Activated naive CD4-positive, alpha-beta T cell treated with anti-CD3 and anti-CD28 coated beads, Interleukin-2, amount 50 U/mL, for 24 hours (primary cell): ENCODE measurements around the gene LRFN5.

ENCODE experiments used
- H3K27ac Mint-ChIP-seq: one replicate; pipeline ENCODE4 v1.8.0; 2021; ENCODE audit warnings: mild to moderate bottlenecking, mixed read lengths
- H3K27me3 Mint-ChIP-seq: one replicate; pipeline ENCODE4 v1.8.0; 2021; ENCODE audit warnings: mixed read lengths
- H3K36me3 Mint-ChIP-seq: one replicate; pipeline ENCODE4 v1.8.0; 2021; ENCODE audit warnings: mixed read lengths
- H3K4me1 Mint-ChIP-seq: one replicate; pipeline ENCODE4 v1.8.0; 2021; ENCODE audit warnings: mixed read lengths
- H3K4me3 Mint-ChIP-seq: one replicate; pipeline ENCODE4 v1.8.0; 2021; ENCODE audit warnings: mild to moderate bottlenecking, mixed read lengths
- H3K9me3 Mint-ChIP-seq: one replicate; pipeline ENCODE4 v1.8.0; 2021; ENCODE audit warnings: mixed read lengths

LRFN5 gene

GRCh38 chr14:41805633-41806032 lies 199.0 kb downstream of the LRFN5 start:
- peak overlapping the region; percentile 30 for H3K27ac Mint-ChIP-seq
- no peaks in the 10 kb centered on the region for H3K36me3 Mint-ChIP-seq
- H3K9me3 Mint-ChIP-seq, result no peaks in the 10 kb centered on the region
- no peaks in the 10 kb centered on the region for H3K27me3 Mint-ChIP-seq
- H3K4me1 Mint-ChIP-seq, result no peaks in the 10 kb centered on the region
- H3K4me3 Mint-ChIP-seq, result no peak overlapping the region

- no peaks in the 10 kb centered on the region for H3K4me1 Mint-ChIP-seq
- H3K4me3 Mint-ChIP-seq, result no peak overlapping the region
- no peak overlapping the region for H3K27ac Mint-ChIP-seq
- H3K36me3 Mint-ChIP-seq, result no peaks in the 10 kb centered on the region
- H3K9me3 Mint-ChIP-seq, result no peaks in the 10 kb centered on the region
- no peaks in the 10 kb centered on the region for H3K27me3 Mint-ChIP-seq
Observed at GRCh38 chr14:41806366-41806975, 199.8 kb downstream of the LRFN5 start.

DNA sequence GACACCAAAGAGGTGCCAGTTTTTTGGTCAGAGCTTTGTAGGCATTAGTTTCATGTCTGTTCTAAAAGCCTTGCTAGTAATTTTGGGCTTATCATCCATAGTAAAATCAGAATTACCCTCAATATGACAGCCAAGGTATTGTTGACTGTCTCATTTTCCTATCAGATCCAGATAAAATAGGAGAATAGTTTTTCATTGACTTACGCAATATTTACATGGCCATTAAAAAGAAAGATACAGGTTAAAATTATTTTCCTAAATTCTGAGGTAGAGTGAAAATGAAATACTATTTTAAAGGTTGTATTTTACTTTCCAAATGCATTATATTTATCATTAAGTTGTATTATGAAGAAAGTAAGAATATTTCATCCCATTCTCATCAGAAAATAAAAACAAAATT lies 203.7 kb downstream of the LRFN5 start:
- H3K27me3 Mint-ChIP-seq, result no peaks in the 10 kb centered on the region
- peaks cover 4% of the 10 kb centered on the region for H3K9me3 Mint-ChIP-seq
- H3K4me3 Mint-ChIP-seq, result no peak overlapping the region
- H3K27ac Mint-ChIP-seq, result no peak overlapping the region
- no peaks in the 10 kb centered on the region for H3K4me1 Mint-ChIP-seq
- H3K36me3 Mint-ChIP-seq, result no peaks in the 10 kb centered on the region

GRCh38 chr14:41817626-41818025 lies 210.9 kb downstream of the LRFN5 start:
- Mint-ChIP-seq H3K27ac (no peak overlapping the region), H3K4me1 (no peaks in the 10 kb centered on the region), H3K36me3 (no peaks in the 10 kb centered on the region), H3K4me3 (no peak overlapping the region), H3K9me3 (peaks cover 14% of the 10 kb centered on the region), H3K27me3 (no peaks in the 10 kb centered on the region)

- no peak overlapping the region for H3K27ac Mint-ChIP-seq
- H3K36me3 Mint-ChIP-seq, result no peaks in the 10 kb centered on the region
- H3K4me3 Mint-ChIP-seq, result no peak overlapping the region
- no peaks in the 10 kb centered on the region for H3K27me3 Mint-ChIP-seq
- H3K9me3 Mint-ChIP-seq, result peaks cover 10% of the 10 kb centered on the region
- H3K4me1 Mint-ChIP-seq, result no peaks in the 10 kb centered on the region
Observed at GRCh38 chr14:41824441-41824840, 217.8 kb downstream of the LRFN5 start.

GRCh38 chr14:41825622-41826021 lies 218.9 kb downstream of the LRFN5 start:
- Mint-ChIP-seq H3K27ac (no peak overlapping the region), H3K9me3 (peaks cover 10% of the 10 kb centered on the region)

DNA sequence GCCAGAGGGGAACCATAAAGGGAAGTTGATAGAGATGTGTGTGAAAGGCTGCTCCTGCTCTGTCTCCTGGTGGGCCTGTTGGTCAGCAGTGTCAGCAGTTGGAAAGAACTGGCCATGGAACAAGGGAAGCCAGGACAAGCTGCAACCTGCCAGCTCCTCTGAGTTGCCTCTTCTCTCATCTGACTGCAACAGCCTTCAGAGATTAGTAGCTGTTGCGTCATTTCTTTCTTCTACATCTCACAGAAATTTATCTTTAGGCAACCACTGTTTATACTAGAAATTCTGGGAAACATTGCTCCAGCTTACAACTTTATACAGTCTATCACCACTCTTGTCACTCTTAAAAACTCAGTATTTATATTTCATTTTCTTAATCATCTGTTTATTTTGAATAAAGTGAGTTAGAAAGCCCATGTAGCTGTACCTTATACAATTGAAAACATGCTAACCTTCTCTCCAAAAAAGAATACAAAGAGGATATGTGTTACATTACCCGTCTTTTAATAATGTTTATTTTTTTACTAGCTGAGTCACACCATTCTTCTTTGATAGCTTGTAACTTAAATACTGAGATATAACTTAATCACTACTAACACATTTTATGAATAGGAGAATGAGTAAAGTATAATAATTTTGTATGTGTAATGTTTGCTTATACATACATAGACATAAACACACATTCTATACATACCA lies 224.2 kb downstream of the LRFN5 start:
- Mint-ChIP-seq H3K36me3 (no peaks in the 10 kb centered on the region), H3K27ac (no peak overlapping the region), H3K4me1 (no peaks in the 10 kb centered on the region), H3K4me3 (no peak overlapping the region), H3K9me3 (no peaks in the 10 kb centered on the region), H3K27me3 (no peaks in the 10 kb centered on the region)

More at GRCh38 chr14:41825622-41826021, 218.9 kb downstream of the LRFN5 start:
- Mint-ChIP-seq H3K4me3 (no peak overlapping the region), H3K4me1 (no peaks in the 10 kb centered on the region), H3K27me3 (no peaks in the 10 kb centered on the region), H3K36me3 (no peaks in the 10 kb centered on the region)

GRCh38 chr14:41839661-41840060 lies 233.0 kb downstream of the LRFN5 start:
- no peak overlapping the region for H3K4me3 Mint-ChIP-seq
- no peaks in the 10 kb centered on the region for H3K36me3 Mint-ChIP-seq
- H3K4me1 Mint-ChIP-seq, result no peaks in the 10 kb centered on the region
- H3K9me3 Mint-ChIP-seq, result no peaks in the 10 kb centered on the region
- no peaks in the 10 kb centered on the region for H3K27me3 Mint-ChIP-seq
- no peak overlapping the region for H3K27ac Mint-ChIP-seq

- no peak overlapping the region for H3K27ac Mint-ChIP-seq
- no peaks in the 10 kb centered on the region for H3K27me3 Mint-ChIP-seq
- H3K9me3 Mint-ChIP-seq, result no peaks in the 10 kb centered on the region
- H3K4me3 Mint-ChIP-seq, result no peak overlapping the region
- no peaks in the 10 kb centered on the region for H3K36me3 Mint-ChIP-seq
- H3K4me1 Mint-ChIP-seq, result no peaks in the 10 kb centered on the region
Observed at GRCh38 chr14:41859336-41859735, 252.7 kb downstream of the LRFN5 start.

GRCh38 chr14:41860586-41860985 lies 253.9 kb downstream of the LRFN5 start:
- H3K4me1 Mint-ChIP-seq, result no peaks in the 10 kb centered on the region
- H3K27ac Mint-ChIP-seq, result no peak overlapping the region
- H3K4me3 Mint-ChIP-seq, result no peak overlapping the region
- no peaks in the 10 kb centered on the region for H3K27me3 Mint-ChIP-seq
- no peaks in the 10 kb centered on the region for H3K9me3 Mint-ChIP-seq
- no peaks in the 10 kb centered on the region for H3K36me3 Mint-ChIP-seq

GRCh38 chr14:41865894-41866293 lies 259.2 kb downstream of the LRFN5 start:
- Mint-ChIP-seq H3K27ac (no peak overlapping the region), H3K9me3 (peaks cover 6% of the 10 kb centered on the region), H3K4me3 (no peak overlapping the region), H3K27me3 (no peaks in the 10 kb centered on the region), H3K36me3 (no peaks in the 10 kb centered on the region), H3K4me1 (no peaks in the 10 kb centered on the region)

- H3K27ac Mint-ChIP-seq, result no peak overlapping the region
- peaks cover 6% of the 10 kb centered on the region for H3K9me3 Mint-ChIP-seq
- H3K4me1 Mint-ChIP-seq, result no peaks in the 10 kb centered on the region
- H3K4me3 Mint-ChIP-seq, result no peak overlapping the region
- no peaks in the 10 kb centered on the region for H3K36me3 Mint-ChIP-seq
- no peaks in the 10 kb centered on the region for H3K27me3 Mint-ChIP-seq
Observed at GRCh38 chr14:41868396-41868795, 261.7 kb downstream of the LRFN5 start.

DNA sequence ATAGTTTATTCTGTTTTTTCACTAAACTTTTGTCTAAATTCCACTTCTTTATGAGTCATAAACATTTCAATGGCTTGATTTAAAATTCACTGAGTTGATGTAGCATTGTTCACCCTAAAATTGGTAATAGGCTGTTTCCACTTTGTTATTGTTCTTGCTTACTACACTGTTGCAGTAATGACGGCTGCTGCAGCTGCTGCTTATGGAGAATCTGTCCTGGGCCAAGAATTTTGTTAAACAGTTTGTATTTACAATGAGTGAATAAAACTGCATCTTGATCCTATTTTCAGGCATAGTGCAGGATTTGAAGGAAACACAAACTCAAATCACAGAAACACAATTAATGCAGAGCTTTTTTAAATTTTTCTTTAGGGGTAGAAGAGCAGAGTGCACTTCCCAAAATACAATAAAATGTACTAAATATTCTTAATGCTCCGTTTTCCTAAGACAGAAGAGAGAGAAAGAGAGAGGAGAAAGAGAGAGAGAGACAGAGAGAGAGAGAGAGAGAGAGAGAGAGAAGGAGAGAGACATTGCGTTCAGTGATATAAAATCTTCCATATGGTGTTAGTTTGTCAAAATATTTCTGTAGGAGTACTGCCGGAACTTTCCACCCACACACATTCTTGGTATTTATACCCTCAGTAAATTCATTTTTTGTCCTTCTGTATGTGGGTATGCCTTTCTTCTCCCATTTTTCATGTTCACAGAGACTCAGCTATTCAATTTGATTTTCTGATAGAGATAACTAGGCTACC lies 266.4 kb downstream of the LRFN5 start:
- Mint-ChIP-seq H3K4me3 (no peak overlapping the region), H3K36me3 (no peaks in the 10 kb centered on the region), H3K9me3 (no peaks in the 10 kb centered on the region), H3K27ac (no peak overlapping the region), H3K4me1 (no peaks in the 10 kb centered on the region), H3K27me3 (no peaks in the 10 kb centered on the region)

DNA sequence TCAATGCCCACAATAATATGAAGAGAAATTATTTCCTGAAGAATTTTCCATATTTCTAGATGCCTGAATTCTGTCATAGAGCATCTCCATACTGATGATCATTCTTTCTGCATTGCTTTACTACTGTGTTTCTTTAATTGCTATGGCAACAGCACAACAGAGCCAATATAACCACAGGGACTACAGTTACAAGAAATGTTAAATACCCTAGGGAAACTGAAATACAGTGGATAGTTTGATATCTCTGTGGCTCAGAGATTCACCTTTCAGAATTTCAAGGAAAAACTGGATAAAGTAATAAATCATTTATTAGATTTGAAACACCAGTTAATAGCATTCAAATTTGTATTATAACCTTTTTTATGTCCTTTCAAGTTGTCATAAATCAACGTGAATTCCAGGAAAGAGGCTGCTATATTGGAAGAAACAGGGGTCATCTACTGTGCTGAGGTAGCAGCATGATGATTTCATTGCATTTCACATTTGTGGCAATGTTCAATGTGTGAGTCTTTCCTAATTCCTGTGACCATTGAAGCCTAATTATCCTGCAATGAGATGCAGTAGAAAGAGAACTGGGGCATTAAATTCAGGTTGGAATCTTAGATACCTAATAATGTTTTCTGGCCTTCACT lies 267.1 kb downstream of the LRFN5 start:
- Mint-ChIP-seq H3K9me3 (no peaks in the 10 kb centered on the region), H3K4me3 (no peak overlapping the region), H3K4me1 (no peaks in the 10 kb centered on the region), H3K36me3 (no peaks in the 10 kb centered on the region), H3K27me3 (no peaks in the 10 kb centered on the region), H3K27ac (no peak overlapping the region)

- H3K36me3 Mint-ChIP-seq, result no peaks in the 10 kb centered on the region
- no peaks in the 10 kb centered on the region for H3K4me1 Mint-ChIP-seq
- no peaks in the 10 kb centered on the region for H3K27me3 Mint-ChIP-seq
- H3K4me3 Mint-ChIP-seq, result no peak overlapping the region
- no peaks in the 10 kb centered on the region for H3K9me3 Mint-ChIP-seq
- H3K27ac Mint-ChIP-seq, result no peak overlapping the region
Observed at GRCh38 chr14:41875116-41875515, 268.4 kb downstream of the LRFN5 start.

DNA sequence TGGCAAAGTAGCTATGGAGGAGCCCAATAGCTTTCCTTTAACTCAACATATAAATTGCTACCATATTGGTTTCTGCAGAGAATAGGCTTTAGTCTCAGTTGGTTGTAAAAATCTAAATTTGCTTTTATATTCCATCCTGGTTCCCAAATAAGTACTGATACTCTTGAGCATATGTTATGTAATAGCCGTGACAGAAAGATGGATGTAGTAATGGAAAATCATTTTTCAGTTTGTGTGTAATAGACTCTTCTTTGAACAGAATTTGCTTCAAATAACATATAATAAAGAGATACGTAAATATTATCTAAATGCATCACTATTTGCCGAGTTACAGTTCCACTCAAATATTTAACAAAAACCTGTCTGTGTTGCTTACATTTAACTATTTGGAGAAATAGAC lies 271.6 kb downstream of the LRFN5 start:
- Mint-ChIP-seq H3K27me3 (no peaks in the 10 kb centered on the region), H3K4me3 (no peak overlapping the region), H3K27ac (no peak overlapping the region), H3K9me3 (no peaks in the 10 kb centered on the region), H3K36me3 (no peaks in the 10 kb centered on the region), H3K4me1 (no peaks in the 10 kb centered on the region)
